ENCODE measurements around the gene PACS2.

DNA sequence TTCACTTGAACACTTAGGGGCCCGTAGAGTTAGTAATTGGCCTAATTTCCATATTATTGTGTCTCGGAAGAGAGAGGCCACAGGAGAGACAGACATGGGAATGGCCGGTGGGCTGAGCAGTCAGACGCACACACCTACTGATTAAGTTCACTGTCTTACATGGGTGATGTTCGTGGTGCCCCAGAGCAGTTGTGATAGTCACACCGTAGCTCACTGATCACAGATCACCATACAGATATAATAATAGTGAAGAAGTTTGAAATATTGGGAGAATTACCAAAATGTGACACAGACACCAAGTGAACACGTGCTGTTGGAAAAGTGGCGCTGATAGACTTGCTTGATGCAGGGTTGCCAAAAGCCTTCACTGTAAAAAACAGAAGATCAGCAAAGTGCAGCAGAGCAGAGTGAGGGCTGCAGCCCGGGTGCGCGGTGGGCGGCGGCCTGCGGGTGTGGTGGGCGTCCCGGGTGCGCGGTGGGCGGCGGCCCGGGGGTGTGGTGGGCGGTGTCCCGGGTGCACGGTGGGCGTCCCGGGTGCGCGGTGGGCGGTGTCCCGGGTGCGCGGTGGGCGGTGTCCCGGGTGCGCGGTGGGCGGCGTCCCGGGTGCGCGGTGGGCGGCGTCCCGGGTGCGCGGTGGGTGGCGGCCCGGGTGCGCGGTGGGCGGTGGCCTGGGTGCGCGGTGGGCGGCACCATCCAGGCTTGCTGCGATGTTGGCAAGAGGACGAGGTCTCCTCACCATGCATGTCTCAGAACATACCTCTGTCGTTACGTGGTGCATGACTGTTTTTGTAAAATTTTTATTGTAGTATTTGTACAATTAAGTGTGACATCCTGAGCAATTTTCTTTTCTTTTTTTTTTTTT, 49.5 kb downstream of the PACS2 start:
- no peak for TF ChIP-seq CTCF (conservative IDR thresholded peaks at IDR 0.05; ENCODE audit: low read depth, low read length)
- TF ChIP-seq SMC3 (IDR thresholded peaks at IDR 0.05; ENCODE audit: low read depth, low read length): no peak
- TF ChIP-seq, protein P1, sequence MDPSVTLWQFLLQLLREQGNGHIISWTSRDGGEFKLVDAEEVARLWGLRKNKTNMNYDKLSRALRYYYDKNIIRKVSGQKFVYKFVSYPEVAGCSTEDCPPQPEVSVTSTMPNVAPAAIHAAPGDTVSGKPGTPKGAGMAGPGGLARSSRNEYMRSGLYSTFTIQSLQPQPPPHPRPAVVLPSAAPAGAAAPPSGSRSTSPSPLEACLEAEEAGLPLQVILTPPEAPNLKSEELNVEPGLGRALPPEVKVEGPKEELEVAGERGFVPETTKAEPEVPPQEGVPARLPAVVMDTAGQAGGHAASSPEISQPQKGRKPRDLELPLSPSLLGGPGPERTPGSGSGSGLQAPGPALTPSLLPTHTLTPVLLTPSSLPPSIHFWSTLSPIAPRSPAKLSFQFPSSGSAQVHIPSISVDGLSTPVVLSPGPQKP (IDR thresholded peaks at IDR 0.05; ENCODE audit: borderline replicate concordance, low read depth, low read length): no peak
- TF ChIP-seq POLR2A (IDR thresholded peaks at IDR 0.05; ENCODE audit: low read depth, low read length): no peak
- TF ChIP-seq MAZ (IDR thresholded peaks at IDR 0.05; ENCODE audit: borderline replicate concordance, low read depth, low read length): no peak
- TF ChIP-seq MXI1 (IDR thresholded peaks at IDR 0.05; ENCODE audit: borderline replicate concordance, low read depth, low read length): no peak
- TF ChIP-seq RAD21 (IDR thresholded peaks at IDR 0.05; ENCODE audit: low read length): no peak
- TF ChIP-seq CHD1 (IDR thresholded peaks at IDR 0.05; ENCODE audit: low read depth, low read length): no peak
- no peak for TF ChIP-seq RFX5 (IDR thresholded peaks at IDR 0.05; ENCODE audit: low read depth, low read length)
- TF ChIP-seq, protein P2, sequence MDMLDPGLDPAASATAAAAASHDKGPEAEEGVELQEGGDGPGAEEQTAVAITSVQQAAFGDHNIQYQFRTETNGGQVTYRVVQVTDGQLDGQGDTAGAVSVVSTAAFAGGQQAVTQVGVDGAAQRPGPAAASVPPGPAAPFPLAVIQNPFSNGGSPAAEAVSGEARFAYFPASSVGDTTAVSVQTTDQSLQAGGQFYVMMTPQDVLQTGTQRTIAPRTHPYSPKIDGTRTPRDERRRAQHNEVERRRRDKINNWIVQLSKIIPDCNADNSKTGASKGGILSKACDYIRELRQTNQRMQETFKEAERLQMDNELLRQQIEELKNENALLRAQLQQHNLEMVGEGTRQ (IDR thresholded peaks at IDR 0.05; ENCODE audit: low read depth, low read length): no peak

Data from IMR-90 (cell line).